ENCODE results near the gene GNB1L.
"Not testable (repeated sequence)": the region's sequence is repeated elsewhere in the genome, so short reads cannot be mapped to it uniquely, and the experiment has no call there.

Gene GNB1L

DNA sequence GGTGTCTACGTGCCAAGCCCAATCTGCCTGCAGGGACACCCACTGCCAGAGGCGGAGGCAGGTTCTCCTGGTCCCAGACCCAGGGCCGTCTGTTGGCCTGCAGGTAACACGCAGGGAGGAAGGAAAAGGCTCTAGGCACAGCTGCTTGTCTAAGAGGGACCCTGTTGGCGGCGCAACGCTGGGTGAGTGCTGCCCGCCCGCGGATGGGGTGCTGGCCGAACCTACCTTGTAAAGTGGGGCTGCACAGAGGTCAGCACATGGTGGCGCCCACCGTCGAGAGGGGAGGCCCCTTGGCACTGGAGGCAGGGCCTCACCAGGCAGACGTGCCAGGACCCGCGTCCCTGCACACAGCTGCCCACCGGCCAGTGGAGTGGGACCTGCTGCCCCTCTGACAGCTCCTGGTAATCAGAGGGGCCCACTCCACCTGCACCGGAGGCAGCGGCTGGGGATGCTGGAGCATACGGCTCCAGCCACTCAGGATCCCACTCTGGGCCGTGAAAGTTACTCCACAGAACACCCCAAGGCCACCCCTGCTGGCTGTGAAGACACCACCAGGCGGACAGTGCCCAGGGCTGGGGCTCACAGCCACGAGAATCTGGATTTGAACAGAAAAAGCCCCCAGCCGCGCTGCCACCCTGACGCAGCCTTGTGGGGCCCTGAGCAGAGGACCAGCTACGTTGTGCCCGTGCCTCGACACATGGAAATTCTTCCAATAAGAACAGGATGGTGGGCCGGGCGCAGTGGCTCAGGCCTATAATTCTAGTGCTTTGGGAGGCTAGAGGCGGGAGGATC, 70.1 kb downstream of the GNB1L start:
- TF ChIP-seq, protein P1, sequence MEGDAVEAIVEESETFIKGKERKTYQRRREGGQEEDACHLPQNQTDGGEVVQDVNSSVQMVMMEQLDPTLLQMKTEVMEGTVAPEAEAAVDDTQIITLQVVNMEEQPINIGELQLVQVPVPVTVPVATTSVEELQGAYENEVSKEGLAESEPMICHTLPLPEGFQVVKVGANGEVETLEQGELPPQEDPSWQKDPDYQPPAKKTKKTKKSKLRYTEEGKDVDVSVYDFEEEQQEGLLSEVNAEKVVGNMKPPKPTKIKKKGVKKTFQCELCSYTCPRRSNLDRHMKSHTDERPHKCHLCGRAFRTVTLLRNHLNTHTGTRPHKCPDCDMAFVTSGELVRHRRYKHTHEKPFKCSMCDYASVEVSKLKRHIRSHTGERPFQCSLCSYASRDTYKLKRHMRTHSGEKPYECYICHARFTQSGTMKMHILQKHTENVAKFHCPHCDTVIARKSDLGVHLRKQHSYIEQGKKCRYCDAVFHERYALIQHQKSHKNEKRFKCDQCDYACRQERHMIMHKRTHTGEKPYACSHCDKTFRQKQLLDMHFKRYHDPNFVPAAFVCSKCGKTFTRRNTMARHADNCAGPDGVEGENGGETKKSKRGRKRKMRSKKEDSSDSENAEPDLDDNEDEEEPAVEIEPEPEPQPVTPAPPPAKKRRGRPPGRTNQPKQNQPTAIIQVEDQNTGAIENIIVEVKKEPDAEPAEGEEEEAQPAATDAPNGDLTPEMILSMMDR (IDR thresholded peaks at IDR 0.05; ENCODE audit: borderline replicate concordance, control extremely low read depth, extremely low read depth, insufficient read depth, missing control alignments) = no peak
- in situ Hi-C loops (cut with MboI; ENCODE audit: low sequenced_read_pairs, unreplicated experiment) = no loop called here
- DNase-seq (ENCODE audit: low spot score) = no peak

DNA sequence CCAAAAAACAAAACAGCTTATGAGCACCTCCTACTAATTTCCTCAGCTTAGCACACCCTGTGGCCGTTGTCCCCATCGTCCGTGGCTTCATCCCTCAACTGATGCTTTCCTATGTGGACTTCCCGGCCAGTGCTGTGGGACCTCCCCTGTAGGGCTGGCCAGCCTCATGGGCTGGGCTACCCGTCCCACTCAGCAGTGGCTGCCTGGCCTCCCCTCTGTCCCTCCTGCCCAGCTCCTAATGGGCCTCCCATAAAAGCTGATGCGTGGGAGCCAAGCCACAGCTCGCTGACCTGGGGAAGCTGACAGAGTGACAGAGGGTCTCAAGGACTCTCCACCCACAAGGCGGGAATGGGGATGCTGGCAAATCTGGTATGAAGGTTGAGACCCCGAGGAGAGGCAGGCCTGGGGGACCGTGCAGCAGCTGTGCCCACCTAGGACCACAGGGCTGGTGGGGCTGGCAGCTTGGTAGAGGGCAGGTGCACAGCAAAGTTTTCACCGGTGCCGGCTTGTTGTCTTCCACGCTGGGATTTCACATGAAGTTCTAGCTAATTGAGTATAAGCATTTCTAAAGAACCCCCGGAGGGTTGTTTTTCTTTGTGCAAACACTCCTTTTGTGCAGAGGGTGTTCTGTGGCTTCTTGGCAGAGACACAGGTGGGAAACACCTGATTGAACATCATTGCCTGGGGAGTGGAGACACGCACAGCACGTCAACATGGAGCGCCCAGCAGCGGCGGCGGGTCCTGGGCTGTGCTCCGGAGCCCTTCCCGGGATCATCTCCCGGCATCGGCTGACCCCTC, 70.9 kb downstream of the GNB1L start:
- in situ Hi-C loops (cut with MboI; ENCODE audit: low sequenced_read_pairs, unreplicated experiment) = no loop called here
- DNase-seq (ENCODE audit: low spot score) = no peak
- TF ChIP-seq, protein P1 (IDR thresholded peaks at IDR 0.05; ENCODE audit: borderline replicate concordance, control extremely low read depth, extremely low read depth, insufficient read depth, missing control alignments) = no peak

DNA sequence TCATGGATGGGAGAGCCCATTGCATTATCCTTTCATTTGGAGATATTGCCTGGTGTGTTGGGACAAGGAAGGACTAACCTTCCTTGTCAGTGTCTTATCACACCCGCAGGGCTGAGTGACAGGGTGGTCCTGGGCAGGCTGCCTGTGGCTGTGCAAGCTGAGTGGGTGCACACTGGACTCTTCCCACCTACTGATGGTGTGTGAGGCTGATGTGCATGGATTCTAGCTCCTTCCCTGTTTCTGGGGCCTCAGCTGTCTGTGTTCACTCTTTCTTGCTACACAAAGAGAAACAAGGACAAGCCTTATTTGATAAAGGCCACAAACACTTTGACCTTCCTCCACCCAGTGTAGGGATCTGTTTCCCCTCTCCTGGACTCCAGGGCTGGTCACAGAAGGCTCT, 72.1 kb downstream of the GNB1L start:
- in situ Hi-C loops (cut with MboI; ENCODE audit: low sequenced_read_pairs, unreplicated experiment) = no loop called here

DNA sequence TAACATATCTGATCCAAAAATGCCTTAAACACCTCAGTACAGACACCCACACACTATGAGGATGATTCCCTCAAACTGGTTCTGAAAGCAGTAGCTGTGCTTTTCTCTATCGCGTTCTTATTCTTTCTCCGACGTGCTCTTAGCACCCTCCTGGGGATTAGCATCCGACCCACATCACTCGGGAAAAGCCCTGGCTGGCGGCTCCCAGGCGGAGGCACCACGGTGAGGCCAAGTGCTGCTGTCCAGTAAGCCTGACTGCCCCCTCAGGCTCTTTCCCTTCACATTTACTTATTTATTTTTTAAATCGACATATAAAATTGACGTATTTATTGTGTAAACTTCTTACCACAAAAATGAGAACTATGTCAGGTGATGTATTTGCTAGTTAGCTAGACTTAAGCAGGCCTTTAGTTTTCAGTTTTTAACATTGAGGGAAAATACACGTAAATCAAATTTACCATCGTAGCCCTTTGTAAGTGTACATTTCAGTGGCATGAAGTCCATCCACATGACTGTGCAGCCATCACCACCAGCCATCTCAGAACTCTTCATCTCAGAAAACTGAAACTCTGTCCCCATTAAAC, 74.9 kb downstream of the GNB1L start:
- in situ Hi-C loops (cut with MboI; ENCODE audit: low sequenced_read_pairs, unreplicated experiment) = no loop called here

More for the DNA sequence above, 72.1 kb downstream of the GNB1L start:
- no peak for DNase-seq (ENCODE audit: low spot score)
- TF ChIP-seq, protein P1 (IDR thresholded peaks at IDR 0.05; ENCODE audit: borderline replicate concordance, control extremely low read depth, extremely low read depth, insufficient read depth, missing control alignments) = no peak

DNA sequence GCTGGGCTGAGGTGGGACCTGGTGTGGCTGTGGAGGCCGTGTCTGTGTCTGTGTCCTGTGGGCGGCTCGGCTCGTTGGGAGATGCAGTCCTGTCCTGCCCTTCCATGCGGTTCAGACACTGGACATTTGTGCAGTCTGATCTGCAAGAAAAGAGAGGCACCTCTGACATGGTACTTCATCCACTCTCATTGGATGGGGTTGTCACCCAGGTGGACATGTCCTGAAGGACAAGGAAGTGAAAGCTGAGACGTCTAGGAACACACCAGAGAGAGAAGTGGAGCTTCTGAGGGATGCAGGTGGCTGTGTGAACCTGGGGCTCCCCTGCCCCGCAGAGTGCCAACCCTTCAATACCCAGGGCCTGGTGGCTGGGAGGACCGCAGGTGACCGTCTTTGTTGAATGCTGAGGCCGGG, 75.7 kb downstream of the GNB1L start:
- in situ Hi-C loops (cut with MboI; ENCODE audit: low sequenced_read_pairs, unreplicated experiment) = no loop called here
- TF ChIP-seq, protein P1 (IDR thresholded peaks at IDR 0.05; ENCODE audit: borderline replicate concordance, control extremely low read depth, extremely low read depth, insufficient read depth, missing control alignments) = no peak
- no peak for DNase-seq (ENCODE audit: low spot score)

More for the DNA sequence above, 74.9 kb downstream of the GNB1L start:
- TF ChIP-seq, protein P1 (IDR thresholded peaks at IDR 0.05; ENCODE audit: borderline replicate concordance, control extremely low read depth, extremely low read depth, insufficient read depth, missing control alignments) = no peak
- DNase-seq (ENCODE audit: low spot score) = no peak

DNA sequence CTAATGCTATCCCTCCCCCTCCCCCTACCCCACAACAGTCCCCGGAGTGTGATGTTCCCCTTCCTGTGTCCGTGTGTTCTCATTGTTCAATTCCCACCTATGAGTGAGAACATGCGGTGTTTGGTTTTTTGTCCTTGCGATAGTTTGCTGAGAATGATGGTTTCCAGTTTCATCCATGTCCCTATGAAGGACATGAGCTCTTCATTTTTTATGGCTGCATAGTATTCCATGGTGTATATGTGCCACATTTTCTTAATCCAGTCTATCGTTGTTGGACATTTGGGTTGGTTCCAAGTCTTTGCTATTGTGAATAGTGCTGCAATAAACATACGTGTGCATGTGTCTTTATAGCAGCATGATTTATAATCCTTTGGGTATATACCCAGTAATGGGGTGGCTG, 77.5 kb downstream of the GNB1L start:
- DNase-seq (ENCODE audit: low spot score); in situ Hi-C loops (cut with MboI; ENCODE audit: low sequenced_read_pairs, unreplicated experiment): not testable (repeated sequence)
